Activated CD8-positive, alpha-beta memory T cell treated with anti-CD3 and anti-CD28 coated beads for 1 hour (primary cell): ENCODE measurements around the gene NT5C2.

Experiments used
- DNase-seq, 2 donors: peaks; one replicate each; pipeline ENCODE4 v3.0.0-alpha.2; 2020; ENCODE audit warnings: low read depth in 1 of 2; ENCODE audit errors: extremely low read depth in 1 of 2

Gene NT5C2

DNA sequence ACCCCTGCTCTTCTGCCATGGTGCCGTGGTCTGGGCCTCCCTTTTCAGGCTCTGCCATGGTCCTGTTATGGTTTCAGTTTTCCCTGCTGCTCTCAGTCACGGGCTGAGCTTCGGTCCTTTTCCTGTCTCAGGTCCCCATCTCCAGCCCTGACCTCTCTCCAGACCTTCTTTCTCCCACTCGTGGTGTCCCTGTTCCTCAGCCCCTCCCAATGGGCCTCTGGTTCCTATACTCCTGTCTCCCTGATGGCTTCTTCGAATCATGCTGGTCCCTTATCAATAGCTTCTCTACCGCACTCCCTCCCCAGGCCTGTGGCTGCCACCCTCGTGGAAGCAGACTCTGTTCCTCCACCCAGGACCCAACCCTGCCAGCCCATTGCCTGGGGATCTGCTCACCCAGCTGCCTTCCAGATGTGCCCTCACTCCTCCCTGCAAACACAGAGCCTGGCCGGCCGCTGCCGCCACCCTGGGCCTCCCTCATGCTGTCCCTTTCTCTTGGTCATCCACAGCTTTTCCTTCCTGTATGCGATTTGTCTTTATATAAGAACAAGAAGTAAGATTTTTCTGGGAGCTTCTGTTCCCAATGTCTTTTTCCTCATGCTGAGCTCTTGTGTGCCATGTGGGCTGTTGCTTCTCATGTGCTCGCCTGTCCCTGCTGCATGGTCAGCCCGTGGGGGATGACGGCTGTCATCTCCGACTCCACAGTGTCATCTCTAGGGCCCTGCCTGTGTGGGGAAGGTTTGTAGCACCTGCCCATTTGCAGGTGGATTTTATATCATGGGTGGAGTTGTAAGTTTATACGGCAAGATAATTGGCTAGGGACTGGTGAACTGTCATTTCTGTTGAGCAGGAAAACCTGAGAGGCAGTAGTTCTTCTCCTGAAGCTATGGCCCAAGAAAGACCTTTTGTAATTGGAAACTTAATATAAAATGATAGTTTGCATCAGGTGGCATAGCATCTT lies 126.7 kb downstream of the NT5C2 start:
- no peak for DNase-seq

DNA sequence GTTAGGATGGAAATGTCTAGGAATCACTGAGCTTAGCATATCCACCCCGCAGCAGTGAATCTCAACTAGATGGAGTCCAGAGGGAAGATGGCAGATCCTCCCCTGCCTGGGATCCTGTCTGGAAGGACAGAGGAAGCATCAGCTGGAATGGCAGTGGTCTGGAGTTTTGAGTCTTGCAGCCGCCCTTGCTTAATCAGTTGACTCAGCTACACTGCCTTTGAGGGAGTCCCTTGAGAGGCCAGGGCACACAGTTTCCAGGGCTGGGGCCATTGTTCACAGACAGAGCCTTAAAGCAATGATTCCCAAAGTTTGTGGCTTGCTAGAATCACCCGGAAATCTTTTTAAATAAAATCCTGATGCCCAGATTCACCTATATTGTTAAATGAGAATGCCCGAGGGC lies 128.1 kb downstream of the NT5C2 start:
- DNase-seq = no peak

DNA sequence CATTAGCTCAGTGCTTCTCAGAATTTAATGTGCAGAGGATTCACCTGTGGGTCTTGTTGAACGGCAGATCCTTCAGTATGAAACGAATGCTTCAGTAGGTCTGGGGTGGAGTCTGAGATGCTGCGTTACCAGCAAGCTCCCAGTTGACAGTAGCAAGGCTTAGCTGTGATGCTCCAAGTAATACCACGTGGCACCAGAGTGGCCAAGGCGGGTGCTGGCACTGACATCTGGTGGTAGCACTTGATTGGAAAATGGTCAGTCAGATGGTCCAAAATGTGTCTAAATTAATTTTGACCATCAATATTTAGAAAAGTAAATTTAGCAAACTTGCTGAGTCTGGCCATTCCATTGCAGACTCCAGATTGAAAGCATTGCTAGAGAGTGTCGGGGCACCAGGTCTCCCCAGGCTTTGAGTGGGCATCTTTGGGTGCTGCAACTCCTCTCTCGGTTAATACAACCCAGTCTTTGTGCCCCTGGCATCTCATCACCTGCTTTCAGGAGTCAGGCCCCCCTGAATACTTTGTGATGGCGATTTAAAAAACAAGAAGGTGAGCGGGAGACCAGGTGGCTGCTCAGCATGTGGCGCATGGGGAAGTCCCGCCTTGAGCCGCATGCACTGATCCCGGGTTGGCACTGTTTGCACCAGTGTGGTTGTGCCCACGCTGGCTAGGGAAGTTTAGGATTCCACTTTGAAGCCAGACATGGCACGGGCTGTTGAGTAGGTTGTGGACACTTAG lies 130.1 kb downstream of the NT5C2 start:
- no peak for DNase-seq

DNA sequence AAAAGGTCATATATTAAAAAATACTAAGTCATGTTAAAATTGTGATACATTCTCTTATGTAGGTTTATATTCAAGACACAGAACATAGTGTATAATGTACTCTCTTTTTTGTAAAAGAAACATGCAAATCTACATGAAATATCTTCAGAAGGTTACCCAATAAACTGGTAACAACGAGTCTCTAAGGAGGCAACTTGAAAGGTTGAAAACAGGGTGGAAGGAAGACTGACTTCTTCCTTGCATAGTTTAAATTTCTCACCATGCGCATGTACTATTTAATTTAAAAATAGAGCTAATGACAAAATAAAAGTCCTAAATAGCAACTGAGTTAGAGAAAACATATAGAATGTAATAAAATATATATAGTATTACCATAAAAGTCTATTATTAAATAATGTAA lies 132.5 kb downstream of the NT5C2 start:
- DNase-seq = no peak

DNA sequence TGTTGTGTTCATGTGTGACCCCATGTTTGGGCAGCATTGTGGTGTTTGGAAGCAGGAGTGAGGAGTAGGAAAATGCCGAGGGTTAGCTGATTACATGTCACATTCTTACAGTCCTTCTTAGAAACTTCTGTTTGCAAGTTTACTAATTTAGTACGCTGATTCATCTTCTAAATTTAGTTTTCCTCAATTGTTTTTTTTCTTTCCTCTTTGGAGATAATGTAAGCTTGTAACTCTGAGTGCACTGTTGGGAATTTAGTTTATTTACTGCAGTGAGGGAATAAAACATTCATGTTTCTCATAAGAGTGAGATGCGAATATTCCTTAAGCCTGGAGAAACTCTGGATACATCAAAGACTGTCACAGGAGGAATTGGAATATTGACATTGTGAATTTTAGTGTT lies 135.0 kb downstream of the NT5C2 start:
- DNase-seq = no peak

DNA sequence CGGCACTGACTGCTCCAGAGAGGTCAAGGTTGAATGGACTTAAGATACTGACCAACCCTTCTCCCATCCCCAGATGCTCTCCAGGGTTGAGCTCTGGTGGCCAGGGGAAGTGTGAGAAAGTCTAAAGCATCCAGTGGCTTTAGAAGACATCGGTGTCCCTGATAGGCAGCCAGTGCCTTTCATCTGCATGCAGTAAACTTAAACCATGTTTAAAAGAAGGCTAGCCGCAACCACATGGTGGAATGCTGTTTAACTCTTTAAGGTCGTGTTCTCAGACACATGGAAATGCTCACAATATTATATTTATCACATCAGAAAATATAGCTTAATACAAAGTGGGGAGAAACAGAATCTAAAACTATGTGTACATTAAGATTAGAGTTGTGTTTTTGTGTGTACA lies 138.0 kb downstream of the NT5C2 start:
- no peak for DNase-seq

DNA sequence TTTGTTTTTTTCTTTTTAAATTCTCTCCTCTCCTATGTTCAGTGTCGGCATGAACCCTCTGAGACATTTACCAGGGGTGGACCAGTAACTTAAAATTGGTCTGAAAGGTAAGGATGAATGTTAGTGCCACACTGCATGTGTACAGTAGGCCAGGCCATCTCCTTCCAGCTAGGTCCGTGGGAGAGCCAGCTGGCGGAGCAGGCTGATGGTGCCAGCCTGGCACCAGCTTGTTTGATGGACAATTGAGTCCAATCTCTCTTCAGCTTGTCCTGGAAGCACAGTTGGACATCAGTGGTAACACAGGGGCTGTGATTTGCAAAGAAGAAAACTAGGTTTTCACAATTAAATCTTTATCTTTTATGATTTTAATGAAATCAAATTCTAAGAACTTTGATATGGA lies 138.5 kb downstream of the NT5C2 start:
- no peak for DNase-seq

DNA sequence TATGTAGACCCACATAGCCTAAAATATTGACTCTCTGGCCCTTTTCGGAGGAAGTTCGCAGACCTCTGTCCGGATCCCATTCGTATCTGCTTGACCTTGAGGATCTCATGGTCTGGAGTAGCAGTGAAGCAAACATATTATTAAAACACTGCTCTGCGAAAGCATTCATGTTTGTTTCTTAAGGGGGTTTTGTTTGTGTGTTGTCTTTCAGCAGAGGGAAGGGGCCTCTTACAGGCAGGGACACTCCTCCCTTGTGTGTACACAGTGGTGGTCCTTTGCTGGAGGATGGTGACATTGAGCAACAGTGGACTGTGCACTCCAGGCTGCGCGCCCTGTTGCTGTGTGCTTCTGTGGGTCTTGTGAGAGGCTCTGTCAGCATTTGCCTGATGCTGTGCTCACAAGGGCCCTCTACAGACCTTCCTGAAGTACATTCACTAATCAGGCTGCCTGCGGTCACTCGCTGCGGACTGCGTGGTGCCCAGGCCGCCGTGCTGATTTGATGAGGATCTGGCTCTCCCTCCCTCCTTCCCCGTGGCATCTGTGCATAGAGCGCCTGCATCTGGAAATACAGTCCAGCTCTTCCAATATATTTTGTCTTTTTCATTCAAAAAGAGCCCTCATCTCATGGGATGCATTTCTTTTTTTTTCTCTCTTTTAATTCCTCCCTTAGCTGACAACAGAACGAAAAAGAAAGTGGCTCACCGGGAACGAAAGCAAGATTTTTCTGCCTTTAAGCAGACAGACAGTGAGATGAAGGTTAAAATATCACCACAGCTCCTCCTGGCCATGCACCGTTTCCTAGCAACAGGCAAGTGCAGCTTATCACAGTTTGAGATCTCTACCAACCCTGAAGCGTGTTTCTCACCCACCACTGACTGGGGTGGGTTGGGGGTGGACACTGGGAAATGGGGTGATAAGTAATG lies 139.2 kb downstream of the NT5C2 start:
- peak; percentile 15 to 17 for DNase-seq

DNA sequence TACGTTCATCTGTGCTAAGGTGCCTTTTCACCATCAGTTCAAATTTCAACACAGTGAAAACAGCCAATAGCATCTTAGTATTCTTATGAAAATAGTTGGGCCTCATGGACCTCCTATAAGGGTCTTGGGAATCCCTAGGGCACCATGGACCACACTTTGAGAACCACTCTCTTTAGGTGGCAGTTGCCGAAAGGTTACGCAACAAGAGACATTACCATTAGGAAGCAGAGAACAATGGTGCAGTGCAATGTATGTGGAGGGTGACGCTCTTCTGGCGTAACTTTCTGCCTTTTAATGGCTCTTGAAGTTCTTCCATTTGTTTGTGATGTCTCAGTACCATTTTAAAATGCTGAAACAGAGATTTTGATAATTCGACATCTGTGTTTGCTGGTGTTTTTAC lies 143.8 kb downstream of the NT5C2 start:
- DNase-seq = no peak

DNA sequence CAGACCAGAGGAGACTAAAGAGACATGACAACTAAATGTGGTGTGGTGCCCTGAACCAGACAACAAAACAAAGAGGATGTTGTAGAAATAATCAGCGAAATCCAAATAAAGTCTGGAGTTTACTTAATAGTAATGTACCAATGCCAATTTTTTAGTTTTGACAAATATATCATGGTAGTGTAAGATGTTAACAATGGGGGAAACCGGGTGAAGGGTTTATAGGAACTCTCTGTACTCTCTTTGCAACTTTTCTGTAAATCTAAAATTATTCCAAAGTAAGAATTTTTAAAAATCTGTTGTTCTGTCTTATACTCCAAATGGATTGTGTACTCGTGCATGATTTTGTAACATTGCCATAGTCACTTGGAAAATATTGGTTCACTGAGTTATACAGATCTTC lies 145.7 kb downstream of the NT5C2 start:
- no peak for DNase-seq

DNA sequence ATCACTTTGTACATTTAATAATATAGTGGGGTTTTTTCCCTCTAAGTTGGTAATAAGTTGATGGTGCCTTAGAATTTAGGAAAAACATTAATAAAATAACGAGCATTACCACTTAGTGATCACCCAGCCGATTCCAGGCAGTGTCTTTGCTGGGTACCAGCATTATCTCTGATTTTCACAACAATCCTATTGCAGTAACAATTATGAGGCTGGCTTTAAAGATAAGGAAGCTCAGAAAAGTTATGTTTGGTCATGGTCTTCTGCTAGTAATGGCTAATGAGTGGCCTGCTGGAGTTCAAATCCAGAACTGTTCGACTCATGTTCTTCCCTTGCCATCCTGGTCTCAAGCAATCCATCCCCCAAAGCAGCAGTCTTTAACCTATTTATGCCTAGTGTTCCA lies 147.1 kb downstream of the NT5C2 start:
- no peak for DNase-seq

DNA sequence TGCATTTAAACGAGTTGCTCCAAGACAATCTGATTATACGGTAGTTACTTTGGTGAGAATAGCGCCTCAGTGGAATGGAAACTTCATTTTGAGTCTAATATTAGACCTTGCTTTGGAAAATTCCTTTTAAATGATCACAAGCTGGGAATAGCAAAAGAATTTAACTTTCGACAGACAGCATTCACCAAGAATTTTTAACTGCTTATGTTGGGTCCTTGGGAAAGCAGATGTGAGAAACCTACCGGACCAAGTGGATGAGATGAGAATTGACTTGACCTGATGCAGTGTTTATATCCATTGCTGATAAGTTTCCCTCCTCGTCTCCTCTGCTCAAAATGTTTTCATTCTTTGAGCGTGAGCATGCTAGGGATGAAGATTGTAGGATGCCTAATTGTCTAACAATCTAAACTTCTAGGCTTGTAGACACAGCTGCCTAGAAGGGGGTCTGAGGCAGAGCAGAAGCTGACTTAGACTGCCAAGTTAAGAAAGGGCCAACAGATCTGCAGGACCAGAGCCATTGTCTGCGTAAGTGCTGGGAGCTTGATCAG lies 148.1 kb downstream of the NT5C2 start:
- DNase-seq = no peak

DNA sequence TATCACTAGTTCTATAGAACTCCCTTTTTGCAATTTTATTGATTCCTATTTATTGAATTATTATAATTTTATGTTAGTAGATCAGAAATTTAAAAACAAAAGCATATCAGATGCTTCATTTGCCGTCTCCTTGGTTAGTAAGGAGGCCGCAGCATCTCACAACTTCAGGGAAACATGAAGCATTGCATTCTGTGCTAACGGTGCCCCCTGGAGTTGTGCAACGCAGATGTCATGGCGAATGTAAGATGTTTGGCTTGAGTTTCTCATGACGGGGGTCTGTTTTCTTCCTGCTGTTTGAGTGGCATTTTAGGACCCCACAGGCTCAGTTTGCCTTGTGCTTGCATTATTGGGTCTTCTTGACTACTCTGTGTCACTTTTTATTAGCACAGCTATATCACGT lies 150.2 kb downstream of the NT5C2 start:
- DNase-seq = no peak

DNA sequence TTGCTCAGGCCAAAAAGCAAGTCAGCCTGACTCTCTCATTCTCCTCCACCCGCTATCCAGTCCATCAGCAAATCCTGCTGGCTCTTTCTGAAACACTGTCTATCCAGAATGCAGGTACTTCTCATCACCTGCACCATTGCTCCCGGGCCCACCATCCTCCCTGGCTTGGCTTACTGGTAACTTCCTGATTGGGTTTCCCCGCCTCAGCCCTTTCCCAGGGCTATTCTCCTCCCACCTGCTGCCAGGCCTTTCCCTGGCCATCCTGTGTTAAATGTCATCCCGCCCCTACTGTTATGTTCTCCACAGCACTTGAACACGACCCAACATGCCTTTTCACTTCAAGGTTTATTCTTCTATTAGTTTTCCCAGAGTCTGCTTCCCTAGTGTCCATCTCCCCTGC lies 150.9 kb downstream of the NT5C2 start:
- DNase-seq = no peak

DNA sequence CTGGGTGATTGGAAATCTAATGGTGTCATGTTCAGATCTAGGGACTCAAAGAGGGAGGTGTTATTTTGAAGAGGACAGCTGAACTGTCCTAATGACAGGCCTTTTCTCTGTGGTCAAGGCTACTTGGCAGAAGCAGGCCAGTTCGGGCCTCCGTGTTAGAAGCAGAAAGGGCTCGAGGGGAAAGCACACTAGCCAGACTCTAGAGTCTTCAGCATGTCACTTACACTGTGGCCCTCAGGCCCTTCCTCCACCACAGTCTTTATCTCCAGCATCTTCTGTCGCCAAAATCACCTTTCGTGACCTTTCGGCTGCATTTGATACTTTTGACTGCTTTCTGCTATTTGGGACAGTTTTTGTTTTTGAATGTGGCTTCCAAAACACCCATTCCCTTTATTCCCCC lies 151.7 kb downstream of the NT5C2 start:
- DNase-seq = no peak

DNA sequence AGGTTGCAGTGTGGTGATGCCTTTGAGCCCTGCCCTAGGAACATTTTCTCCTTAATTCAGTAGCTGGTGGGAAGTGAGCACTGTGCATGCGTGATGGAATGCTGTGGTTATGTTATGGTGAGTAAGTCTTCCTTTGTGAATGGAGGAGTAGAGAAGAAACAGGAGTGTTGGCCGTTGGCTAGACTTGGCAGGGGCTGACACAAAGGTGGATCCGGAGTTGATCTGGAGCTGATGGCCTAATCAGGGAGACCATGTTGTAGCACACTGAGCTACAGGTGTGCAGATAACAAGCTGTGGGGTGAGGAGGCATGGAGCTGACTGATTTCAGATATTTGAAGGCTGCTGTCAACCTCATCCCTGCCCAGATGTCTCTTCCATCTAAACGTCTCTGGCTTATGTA lies 152.7 kb downstream of the NT5C2 start:
- no peak for DNase-seq

DNA sequence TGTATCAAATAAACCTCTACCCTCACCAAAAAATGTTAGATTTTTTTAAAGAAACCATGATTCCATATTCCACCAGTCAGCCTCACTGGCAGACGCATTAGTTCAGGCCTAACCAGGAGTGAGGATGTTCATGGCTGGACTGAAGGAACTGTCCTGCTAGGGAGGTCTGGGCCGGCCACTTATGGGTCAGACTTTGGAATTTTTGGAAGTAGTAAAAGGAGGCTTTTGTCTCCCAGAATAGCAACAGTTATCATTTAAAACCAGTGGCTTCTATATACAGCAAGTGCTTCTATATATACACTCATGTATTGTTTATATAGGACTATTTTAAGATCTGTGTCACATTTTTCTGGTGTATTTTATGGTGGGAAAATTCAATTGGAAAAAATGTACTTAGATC lies 154.5 kb downstream of the NT5C2 start:
- no peak for DNase-seq
